ENCODE data around the gene ZC3H7A.
"Not testable (repeated sequence)": the region's sequence is repeated elsewhere in the genome, so short reads cannot be mapped to it uniquely, and the experiment has no call there.

Gene ZC3H7A, protein sequence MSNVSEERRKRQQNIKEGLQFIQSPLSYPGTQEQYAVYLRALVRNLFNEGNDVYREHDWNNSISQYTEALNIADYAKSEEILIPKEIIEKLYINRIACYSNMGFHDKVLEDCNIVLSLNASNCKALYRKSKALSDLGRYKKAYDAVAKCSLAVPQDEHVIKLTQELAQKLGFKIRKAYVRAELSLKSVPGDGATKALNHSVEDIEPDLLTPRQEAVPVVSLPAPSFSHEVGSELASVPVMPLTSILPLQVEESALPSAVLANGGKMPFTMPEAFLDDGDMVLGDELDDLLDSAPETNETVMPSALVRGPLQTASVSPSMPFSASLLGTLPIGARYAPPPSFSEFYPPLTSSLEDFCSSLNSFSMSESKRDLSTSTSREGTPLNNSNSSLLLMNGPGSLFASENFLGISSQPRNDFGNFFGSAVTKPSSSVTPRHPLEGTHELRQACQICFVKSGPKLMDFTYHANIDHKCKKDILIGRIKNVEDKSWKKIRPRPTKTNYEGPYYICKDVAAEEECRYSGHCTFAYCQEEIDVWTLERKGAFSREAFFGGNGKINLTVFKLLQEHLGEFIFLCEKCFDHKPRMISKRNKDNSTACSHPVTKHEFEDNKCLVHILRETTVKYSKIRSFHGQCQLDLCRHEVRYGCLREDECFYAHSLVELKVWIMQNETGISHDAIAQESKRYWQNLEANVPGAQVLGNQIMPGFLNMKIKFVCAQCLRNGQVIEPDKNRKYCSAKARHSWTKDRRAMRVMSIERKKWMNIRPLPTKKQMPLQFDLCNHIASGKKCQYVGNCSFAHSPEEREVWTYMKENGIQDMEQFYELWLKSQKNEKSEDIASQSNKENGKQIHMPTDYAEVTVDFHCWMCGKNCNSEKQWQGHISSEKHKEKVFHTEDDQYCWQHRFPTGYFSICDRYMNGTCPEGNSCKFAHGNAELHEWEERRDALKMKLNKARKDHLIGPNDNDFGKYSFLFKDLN

GRCh38 chr16:11797166-11797956 lies at the start of gene ZC3H7A:
Gene ZC3H7A, minus strand, starts transcription at chr16:11797258. Its CDS starts 14,904 bp downstream, at chr16:11782354.
- DNase-seq (ENCODE audit: low spot score) = peak; percentile 95

GRCh38 chr16:11844499-11844898 lies 47.4 kb upstream of the ZC3H7A start:
- DNase-seq (ENCODE audit: low spot score) = no peak

DNA sequence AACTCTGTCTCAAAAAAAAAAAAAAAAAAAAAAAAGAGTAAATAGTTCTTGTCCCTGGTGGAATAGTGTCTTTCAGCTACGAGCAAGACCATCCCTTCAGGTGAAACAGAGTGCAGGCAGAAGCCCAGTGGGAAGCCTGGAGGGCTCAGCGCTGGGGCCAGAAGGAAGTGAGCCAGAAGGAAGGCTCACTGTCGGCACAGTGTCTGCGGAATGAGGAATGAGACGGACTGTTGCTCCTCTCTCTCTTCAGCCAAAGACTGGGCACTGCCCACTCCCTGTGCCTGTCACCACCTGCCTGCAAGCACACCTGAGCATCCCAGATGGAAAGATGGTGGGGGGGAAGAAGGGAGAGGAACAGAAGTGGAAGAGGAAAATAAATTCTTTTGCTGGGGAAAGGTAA lies 46.8 kb upstream of the ZC3H7A start:
- no peak for DNase-seq (ENCODE audit: low spot score)

DNA sequence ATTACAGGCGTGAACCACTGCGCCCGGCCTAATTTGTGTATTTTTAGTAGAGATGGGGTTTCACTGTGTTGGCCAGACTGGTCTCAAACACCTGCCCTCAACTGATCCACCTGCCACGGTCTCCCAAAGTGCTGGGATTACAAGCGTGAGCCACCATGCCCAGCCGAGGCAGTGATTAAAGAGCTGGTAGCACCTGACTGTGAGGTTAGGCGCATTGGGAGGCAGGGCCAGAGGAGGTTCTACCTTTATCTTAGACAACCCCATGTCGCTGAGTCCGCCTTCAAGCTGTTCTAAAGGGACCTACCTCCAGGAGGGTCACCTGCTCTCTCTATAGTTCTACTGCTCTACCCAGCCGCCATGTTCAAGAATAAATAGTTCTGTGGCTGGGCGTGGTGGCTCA lies 46.1 kb upstream of the ZC3H7A start:
- no peak for DNase-seq (ENCODE audit: low spot score)

- DNase-seq (ENCODE audit: low spot score) = no peak
Measured at GRCh38 chr16:11841026-11841425, 44.0 kb upstream of the ZC3H7A start.

DNA sequence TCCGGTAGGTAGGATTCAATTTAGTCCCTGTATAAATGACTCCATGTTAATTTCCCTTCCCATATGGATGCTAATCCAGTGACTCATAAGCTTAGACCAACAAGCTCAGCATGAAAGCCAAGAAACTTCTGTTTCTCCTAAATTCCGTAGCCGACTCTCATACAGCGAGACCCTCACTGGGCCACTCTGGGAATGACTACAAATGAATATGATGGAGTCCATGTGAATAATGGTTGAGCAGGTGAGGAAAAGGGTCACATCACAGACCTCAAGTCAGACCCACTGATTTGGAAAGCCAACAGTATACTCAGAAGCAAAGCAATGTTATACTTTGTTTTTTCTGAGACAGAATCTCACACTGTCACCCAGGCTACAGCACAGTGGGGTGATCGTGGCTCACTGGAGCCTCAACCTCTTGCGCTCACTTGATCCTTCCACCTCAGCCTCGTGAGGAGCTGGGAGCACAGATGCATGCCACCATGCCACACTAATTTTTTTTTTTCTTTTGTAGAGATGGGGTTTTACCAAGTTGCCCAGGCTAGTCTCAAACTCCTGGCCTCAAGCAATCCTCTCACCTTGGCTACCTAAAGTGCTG lies 39.7 kb upstream of the ZC3H7A start:
- no peak for DNase-seq (ENCODE audit: low spot score)

DNA sequence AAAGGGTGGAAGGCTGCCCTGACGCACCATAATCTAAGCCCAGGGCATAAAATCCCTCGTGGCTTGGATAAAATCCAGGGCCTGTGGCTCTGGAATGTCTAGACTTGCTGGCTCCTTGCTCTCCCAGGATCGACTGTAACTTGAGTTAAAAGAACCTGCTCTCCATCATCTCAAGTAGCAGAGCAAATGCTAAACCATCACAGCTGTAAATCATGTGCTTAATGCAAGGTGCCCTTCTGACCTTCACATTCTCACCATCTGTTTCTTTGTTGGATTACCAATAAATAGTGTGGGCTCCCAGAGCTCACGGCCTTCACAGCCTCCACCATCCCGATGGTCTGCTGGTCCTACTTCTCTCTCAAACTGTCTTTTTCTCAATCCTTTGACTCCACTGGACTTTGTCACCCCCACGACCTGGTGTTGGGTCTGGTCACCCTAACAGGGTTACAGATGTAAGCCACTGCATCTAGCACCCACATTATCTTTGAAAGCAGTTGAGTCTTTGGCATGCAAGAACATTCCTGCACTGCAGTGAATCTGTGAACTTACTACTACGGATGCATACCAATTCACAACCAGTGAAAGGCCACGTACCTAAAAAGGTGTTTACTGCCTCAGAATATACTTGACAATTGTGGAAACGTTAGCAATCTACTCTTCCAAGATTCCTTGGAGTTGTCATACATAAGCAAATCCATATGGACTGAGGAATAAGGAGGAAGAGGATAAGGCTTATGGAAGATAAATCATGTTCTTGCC lies 39.0 kb upstream of the ZC3H7A start:
- DNase-seq (ENCODE audit: low spot score) = no peak

- no peak for DNase-seq (ENCODE audit: low spot score)
Measured at GRCh38 chr16:11835309-11835708, 38.3 kb upstream of the ZC3H7A start.

- DNase-seq (ENCODE audit: low spot score) = no peak
Measured at GRCh38 chr16:11833951-11834695, 37.1 kb upstream of the ZC3H7A start.

- DNase-seq (ENCODE audit: low spot score) = no peak
Measured at GRCh38 chr16:11828696-11829095, 31.6 kb upstream of the ZC3H7A start.

GRCh38 chr16:11825520-11826165 lies 28.6 kb upstream of the ZC3H7A start:
- DNase-seq (ENCODE audit: low spot score) = not testable (repeated sequence)

DNA sequence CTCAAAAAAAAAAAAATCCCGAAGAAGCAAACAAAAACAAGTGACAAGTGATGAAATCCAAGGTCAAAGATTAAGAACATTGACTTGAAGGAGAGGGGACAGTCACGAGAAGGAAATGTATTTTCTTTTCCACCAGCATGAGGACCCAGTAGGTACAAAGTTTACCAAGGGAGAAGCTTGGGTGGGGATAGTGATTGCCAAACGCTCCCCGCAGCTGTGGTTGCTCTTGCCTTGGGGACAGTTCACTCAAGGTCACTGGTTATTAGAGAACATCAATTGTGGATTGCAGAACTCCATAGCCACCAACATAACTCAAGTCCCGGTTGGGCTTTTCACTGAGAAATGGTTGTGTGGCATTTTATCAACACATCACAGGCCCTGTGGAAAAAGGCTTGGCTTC lies 27.3 kb upstream of the ZC3H7A start:
- DNase-seq (ENCODE audit: low spot score) = no peak

DNA sequence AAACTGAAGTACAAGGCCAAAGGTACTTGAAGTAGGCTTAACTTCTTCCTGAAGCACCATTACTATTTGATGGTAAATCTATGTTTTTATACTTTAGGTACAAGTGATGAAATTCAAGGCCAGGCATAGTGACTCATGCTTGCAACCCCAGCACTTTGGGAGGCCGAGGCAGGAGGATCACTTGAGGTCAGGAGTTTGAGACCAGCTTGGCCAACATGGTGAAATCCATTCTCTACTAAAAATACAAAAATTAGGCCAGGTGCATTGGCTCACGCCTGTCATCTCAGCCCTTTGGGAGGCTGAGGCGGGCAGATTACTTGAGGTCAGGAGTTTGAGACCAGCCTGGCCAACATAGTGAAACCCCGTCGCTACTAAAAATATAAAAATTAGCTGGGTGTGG lies 26.6 kb upstream of the ZC3H7A start:
- not testable (repeated sequence) for DNase-seq (ENCODE audit: low spot score)

GRCh38 chr16:11819798-11820197 lies 22.7 kb upstream of the ZC3H7A start:
- no peak for DNase-seq (ENCODE audit: low spot score)

DNA sequence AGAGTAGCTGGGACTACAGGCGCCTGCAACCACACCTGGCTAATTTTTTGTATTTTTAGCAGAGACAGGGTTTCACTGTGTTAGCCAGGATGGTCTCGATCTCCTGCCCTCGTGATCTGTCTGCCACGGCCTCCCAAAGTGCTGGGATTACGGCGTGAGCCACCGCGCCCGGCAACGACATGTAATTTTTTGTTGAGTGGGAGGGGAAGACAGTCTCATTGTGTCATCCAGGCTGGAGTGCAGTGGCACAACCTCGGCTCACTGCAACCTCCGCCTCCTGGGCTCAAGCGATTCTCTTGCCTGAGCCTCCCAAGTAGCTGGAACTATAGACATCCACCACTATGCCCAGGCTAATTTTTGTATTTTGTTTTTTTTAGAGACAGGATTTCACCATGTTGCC lies 21.9 kb upstream of the ZC3H7A start:
- DNase-seq (ENCODE audit: low spot score) = not testable (repeated sequence)

DNA sequence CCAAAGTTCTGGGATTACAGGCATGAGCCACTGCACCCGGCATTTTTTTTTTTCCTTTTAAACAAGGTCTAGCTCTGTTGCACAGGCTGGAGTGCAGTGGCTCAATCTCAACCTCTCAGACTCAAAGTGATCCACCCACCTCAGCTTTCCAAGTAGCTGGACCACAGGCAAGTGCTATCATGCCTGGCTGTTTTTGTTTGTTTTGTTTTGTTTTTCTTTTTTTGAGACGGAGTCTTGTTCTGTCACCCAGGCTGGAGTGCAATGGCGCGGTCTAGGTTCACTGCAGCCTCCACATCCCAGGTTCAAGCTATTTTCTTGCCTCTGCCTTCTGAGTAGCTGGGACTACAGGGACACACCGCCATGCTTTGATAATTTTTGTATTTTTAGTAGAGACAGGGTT lies 19.1 kb upstream of the ZC3H7A start:
- no peak for DNase-seq (ENCODE audit: low spot score)

- not testable (repeated sequence) for DNase-seq (ENCODE audit: low spot score)
Measured at GRCh38 chr16:11814800-11815199, 17.7 kb upstream of the ZC3H7A start.

DNA sequence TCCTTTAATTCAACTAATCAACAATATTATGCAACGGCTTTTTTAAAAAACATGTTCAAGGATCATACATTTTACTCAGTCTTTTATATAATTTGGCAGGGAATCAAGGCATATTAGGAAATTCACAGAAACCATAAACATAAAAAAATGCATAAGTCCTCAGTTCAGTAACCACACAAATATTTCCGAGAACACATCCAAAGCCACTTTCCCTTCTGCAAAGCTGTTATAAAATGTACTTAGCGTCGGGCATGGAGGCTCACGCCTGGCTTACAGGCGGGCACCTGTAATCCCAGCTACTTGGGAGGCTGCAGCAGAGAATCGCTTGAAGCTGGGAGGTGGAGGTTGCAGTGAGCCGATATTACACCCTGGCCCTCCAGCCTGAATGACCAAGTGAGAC lies 9.7 kb upstream of the ZC3H7A start:
- DNase-seq (ENCODE audit: low spot score) = no peak

- no peak for DNase-seq (ENCODE audit: low spot score)
Measured at GRCh38 chr16:11805556-11805955, 8.5 kb upstream of the ZC3H7A start.
